ENCODE results near the gene SPATA21.

DNA sequence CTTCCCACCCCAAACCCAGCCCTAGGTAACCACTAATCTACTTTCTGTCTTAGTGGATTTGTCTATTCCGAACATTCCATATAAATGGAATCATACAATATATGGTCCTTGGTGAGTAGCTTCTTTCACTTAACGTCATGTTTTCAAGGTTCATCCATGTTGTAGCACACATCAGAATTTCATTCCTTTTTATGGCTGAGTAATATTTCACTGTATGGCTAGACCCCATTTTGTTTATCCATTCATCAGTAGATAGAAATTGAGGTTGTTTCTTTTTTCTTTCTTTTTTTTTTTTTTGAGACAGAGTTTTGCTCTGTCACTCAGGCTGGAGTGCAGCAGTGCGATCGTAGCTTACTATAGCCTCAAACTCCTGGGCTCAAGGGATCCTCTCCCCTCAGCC lies 3.2 kb downstream of the SPATA21 start:
- TF ChIP-seq, protein P1, sequence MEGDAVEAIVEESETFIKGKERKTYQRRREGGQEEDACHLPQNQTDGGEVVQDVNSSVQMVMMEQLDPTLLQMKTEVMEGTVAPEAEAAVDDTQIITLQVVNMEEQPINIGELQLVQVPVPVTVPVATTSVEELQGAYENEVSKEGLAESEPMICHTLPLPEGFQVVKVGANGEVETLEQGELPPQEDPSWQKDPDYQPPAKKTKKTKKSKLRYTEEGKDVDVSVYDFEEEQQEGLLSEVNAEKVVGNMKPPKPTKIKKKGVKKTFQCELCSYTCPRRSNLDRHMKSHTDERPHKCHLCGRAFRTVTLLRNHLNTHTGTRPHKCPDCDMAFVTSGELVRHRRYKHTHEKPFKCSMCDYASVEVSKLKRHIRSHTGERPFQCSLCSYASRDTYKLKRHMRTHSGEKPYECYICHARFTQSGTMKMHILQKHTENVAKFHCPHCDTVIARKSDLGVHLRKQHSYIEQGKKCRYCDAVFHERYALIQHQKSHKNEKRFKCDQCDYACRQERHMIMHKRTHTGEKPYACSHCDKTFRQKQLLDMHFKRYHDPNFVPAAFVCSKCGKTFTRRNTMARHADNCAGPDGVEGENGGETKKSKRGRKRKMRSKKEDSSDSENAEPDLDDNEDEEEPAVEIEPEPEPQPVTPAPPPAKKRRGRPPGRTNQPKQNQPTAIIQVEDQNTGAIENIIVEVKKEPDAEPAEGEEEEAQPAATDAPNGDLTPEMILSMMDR (IDR thresholded peaks at IDR 0.05), result no peak
- TF ChIP-seq FOXJ3 (CRISPR knock-in tag; IDR thresholded peaks at IDR 0.05; ENCODE audit: borderline replicate concordance) (no peak), IRF1 (CRISPR knock-in tag; IDR thresholded peaks at IDR 0.05) (no peak), AFF4 (CRISPR knock-in tag; IDR thresholded peaks at IDR 0.05; ENCODE audit: borderline replicate concordance) (no peak), IRF2 (CRISPR knock-in tag; IDR thresholded peaks at IDR 0.05; ENCODE audit: borderline replicate concordance, low read depth) (no peak)
- TF ChIP-seq, protein P2, sequence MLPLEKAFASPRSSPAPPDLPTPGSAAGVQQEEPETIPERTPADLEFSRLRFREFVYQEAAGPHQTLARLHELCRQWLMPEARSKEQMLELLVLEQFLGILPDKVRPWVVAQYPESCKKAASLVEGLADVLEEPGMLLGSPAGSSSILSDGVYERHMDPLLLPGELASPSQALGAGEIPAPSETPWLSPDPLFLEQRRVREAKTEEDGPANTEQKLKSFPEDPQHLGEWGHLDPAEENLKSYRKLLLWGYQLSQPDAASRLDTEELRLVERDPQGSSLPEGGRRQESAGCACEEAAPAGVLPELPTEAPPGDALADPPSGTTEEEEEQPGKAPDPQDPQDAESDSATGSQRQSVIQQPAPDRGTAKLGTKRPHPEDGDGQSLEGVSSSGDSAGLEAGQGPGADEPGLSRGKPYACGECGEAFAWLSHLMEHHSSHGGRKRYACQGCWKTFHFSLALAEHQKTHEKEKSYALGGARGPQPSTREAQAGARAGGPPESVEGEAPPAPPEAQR (CRISPR knock-in tag; IDR thresholded peaks at IDR 0.05), result no peak

All from WTC11 (cell line).